CD8-positive, alpha-beta memory T cell (primary cell): ENCODE results near the gene TENM3. TPM values are rescaled to one million over a fixed set of nuclear protein-coding genes. Genes with fewer than 3 reads are reported as not detected.

ENCODE experiments used
- CTCF ChIA-PET: fragments of 350-600 bp; sonication (Branson Sonifier 250); formaldehyde crosslinking; loops from one replicate; lab custom pipeline; 2021; ENCODE audit warnings: antibody characterized with exemption; lab: Charles Lee
- POLR2A ChIA-PET: fragments of 350-600 bp; sonication (Branson Sonifier 250); formaldehyde crosslinking; loops from one replicate; lab custom pipeline; 2021; ENCODE audit warnings: antibody characterized with exemption; lab: Charles Lee
- DNase-seq, 5 donors: peaks; one replicate each; pipeline versions ENCODE4 v3.0.0 to v3.0.0-alpha.2; 2020 to 2022; ENCODE audit warnings: mixed read lengths in 1 of 5
- H3K27ac ChIP-seq: one replicate; pipeline ENCODE4 v1.7.0; 2013; ENCODE audit warnings: low read depth, mild to moderate bottlenecking, low read length, moderate library complexity
- H3K27me3 ChIP-seq: 2 replicates; pipeline ENCODE4 v1.7.0; 2013; ENCODE audit warnings: low read length, mild to moderate bottlenecking; ENCODE audit not compliant: insufficient read depth, poor library complexity, severe bottlenecking
- H3K36me3 ChIP-seq: 2 replicates; pipeline ENCODE4 v1.7.0; 2013; ENCODE audit warnings: mild to moderate bottlenecking, low read length, moderate library complexity; ENCODE audit not compliant: insufficient read depth
- H3K4me1 ChIP-seq: 2 replicates; pipeline ENCODE4 v1.7.0; 2013; ENCODE audit warnings: mild to moderate bottlenecking, low read length, moderate library complexity; ENCODE audit not compliant: insufficient read depth
- H3K4me3 ChIP-seq: 2 replicates; pipeline ENCODE4 v1.7.0; 2013; ENCODE audit warnings: mild to moderate bottlenecking, low read length
- H3K9me3 ChIP-seq: 2 replicates; pipeline ENCODE4 v1.7.0; 2013; ENCODE audit warnings: mild to moderate bottlenecking, low read length
- H3K27ac Mint-ChIP-seq, 8 donors: one replicate each; pipeline ENCODE4 v1.8.0; 2020 to 2021; ENCODE audit warnings: mixed read lengths in 8 of 8, mild to moderate bottlenecking in 6 of 8, inconsistent platforms in 3 of 8, moderate library complexity in 3 of 8
- H3K27me3 Mint-ChIP-seq, 2 donors: one replicate each; pipeline ENCODE4 v1.8.0; 2020 to 2021; ENCODE audit warnings: mixed read lengths in 2 of 2, mild to moderate bottlenecking in 1 of 2, moderate library complexity in 1 of 2
- H3K36me3 Mint-ChIP-seq, 3 donors: one replicate each; pipeline ENCODE4 v1.8.0; 2020 to 2021; ENCODE audit warnings: mixed read lengths in 3 of 3, inconsistent platforms in 1 of 3, mild to moderate bottlenecking in 1 of 3
- H3K4me1 Mint-ChIP-seq, 3 donors: one replicate each; pipeline ENCODE4 v1.8.0; 2020 to 2021; ENCODE audit warnings: mixed read lengths in 3 of 3, inconsistent platforms in 1 of 3, mild to moderate bottlenecking in 1 of 3
- H3K4me3 Mint-ChIP-seq, 7 donors: one replicate each; pipeline ENCODE4 v1.8.0; 2020 to 2021; ENCODE audit warnings: mixed read lengths in 7 of 7, mild to moderate bottlenecking in 6 of 7, moderate library complexity in 4 of 7, inconsistent platforms in 2 of 7
- H3K9me3 Mint-ChIP-seq, 5 donors: one replicate each; pipeline ENCODE4 v1.8.0; 2020 to 2022; ENCODE audit warnings: mixed read lengths in 5 of 5, mild to moderate bottlenecking in 3 of 5, moderate library complexity in 2 of 5, inconsistent platforms in 1 of 5
- polyA plus RNA-seq: library from polyadenylated mRNA; unstranded; fragments of 300-500 nt; fragmentation: Illumina TruSeq; gene quantifications from one replicate; pipeline ENCODE4 v1.2.3, GENCODE V29; 2021
- total RNA-seq, 2 experiments: library from RNA; stranded (reverse); gene quantifications; one replicate each; pipeline ENCODE4 v1.2.3, GENCODE V29; 2021

The TENM3 gene
- total and polyA plus RNA-seq, 3 experiments from 2014 or later: not detected

- H3K4me1 ChIP-seq: no peaks in the 10 kb centered on the region
- no peaks in the 10 kb centered on the region for H3K27me3 ChIP-seq
- H3K27ac Mint-ChIP-seq: no peak overlapping the region
- no peak overlapping the region for H3K27ac ChIP-seq
- H3K36me3 ChIP-seq: no peaks in the 10 kb centered on the region
- no peaks in the 10 kb centered on the region for H3K36me3 Mint-ChIP-seq
- no peak overlapping the region for H3K4me3 ChIP-seq
- H3K4me3 Mint-ChIP-seq: no peak overlapping the region
- no peaks in the 10 kb centered on the region for H3K9me3 Mint-ChIP-seq
- CTCF ChIA-PET: no interaction called here
- H3K9me3 ChIP-seq: no peaks in the 10 kb centered on the region
- POLR2A ChIA-PET: no interaction called here
- no peaks in the 10 kb centered on the region for H3K4me1 Mint-ChIP-seq
- peaks cover 0 to 1% of the 10 kb centered on the region in 2 donors for H3K27me3 Mint-ChIP-seq
- DNase-seq: no peak
Measured at GRCh38 chr4:182746876-182747275, 503.7 kb downstream of the TENM3 start.

DNA sequence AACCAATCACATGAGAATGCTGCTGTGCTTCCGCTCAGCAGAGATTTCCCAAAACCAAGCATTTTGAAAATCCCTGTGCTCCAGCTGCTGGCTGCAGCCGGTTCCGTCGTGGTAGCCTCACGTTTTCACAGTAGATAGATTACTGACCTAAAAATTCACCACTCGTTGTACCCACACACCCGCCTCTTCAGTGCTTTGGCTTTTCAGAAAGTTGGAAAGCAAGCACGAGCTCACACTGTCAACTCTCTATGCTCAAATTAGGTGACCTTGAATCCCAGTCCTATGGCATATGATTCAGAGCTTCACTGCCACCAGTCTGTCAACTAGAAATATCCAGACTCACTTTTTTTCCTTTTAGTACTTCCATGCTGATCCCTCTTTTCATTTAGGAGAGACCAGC is 505.1 kb downstream of the TENM3 start:
- DNase-seq: no peak
- H3K27ac ChIP-seq: no peak overlapping the region
- no peaks in the 10 kb centered on the region for H3K9me3 Mint-ChIP-seq
- H3K4me3 ChIP-seq: no peak overlapping the region
- no peaks in the 10 kb centered on the region for H3K36me3 Mint-ChIP-seq
- ChIA-PET CTCF (no interaction called here), POLR2A (no interaction called here)
- H3K27me3 ChIP-seq: no peaks in the 10 kb centered on the region
- no peaks in the 10 kb centered on the region for H3K4me1 Mint-ChIP-seq
- peaks cover 0 to 1% of the 10 kb centered on the region in 2 donors for H3K27me3 Mint-ChIP-seq
- no peak overlapping the region for H3K4me3 Mint-ChIP-seq
- H3K27ac Mint-ChIP-seq: no peak overlapping the region
- no peaks in the 10 kb centered on the region for H3K36me3 ChIP-seq
- no peaks in the 10 kb centered on the region for H3K4me1 ChIP-seq
- no peaks in the 10 kb centered on the region for H3K9me3 ChIP-seq

- ChIA-PET POLR2A (no interaction called here), CTCF (no interaction called here)
- Mint-ChIP-seq H3K9me3 (no peaks in the 10 kb centered on the region), H3K4me3 (no peak overlapping the region), H3K36me3 (no peaks in the 10 kb centered on the region), H3K27me3 (peaks cover 0 to 1% of the 10 kb centered on the region in 2 donors), H3K27ac (no peak overlapping the region), H3K4me1 (no peaks in the 10 kb centered on the region)
- no peaks in the 10 kb centered on the region for H3K9me3 ChIP-seq
- H3K36me3 ChIP-seq: no peaks in the 10 kb centered on the region
- no peak overlapping the region for H3K27ac ChIP-seq
- H3K4me1 ChIP-seq: no peaks in the 10 kb centered on the region
- no peak for DNase-seq
- H3K27me3 ChIP-seq: no peaks in the 10 kb centered on the region
- no peak overlapping the region for H3K4me3 ChIP-seq
Measured at GRCh38 chr4:182748949-182749348, 505.7 kb downstream of the TENM3 start.

DNA sequence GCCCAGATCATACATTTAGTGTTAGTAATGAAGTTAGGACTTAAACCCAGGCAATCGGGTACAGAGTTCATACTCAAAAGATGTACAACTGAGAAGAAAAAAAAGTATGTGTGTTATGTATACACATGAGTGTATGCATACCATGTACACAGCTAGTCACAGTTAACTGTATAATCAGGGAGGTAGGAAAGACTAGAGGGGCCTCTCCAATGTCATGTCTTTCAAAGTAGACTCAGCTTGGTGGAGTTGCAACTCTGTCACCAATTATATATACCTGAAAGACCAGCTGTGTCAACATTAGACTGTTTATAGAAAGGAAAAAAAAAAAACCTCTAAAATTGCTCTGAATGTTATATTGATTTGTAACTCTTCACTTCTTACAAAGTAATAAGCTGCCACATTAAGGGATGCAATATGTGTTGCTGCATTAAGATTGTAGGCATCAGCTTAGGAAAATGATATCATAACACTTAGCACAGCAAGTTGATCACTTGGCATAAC is 506.5 kb downstream of the TENM3 start:
- ChIA-PET CTCF (no interaction called here), POLR2A (no interaction called here)
- Histone ChIP-seq H3K4me3 (no peak overlapping the region), H3K27ac (no peak overlapping the region), H3K36me3 (no peaks in the 10 kb centered on the region), H3K9me3 (no peaks in the 10 kb centered on the region), H3K27me3 (no peaks in the 10 kb centered on the region), H3K4me1 (no peaks in the 10 kb centered on the region)
- Mint-ChIP-seq H3K36me3 (no peaks in the 10 kb centered on the region), H3K9me3 (no peaks in the 10 kb centered on the region), H3K27me3 (peaks cover 0 to 1% of the 10 kb centered on the region in 2 donors), H3K4me3 (no peak overlapping the region), H3K4me1 (no peaks in the 10 kb centered on the region), H3K27ac (no peak overlapping the region)
- DNase-seq: no peak

GRCh38 chr4:182752158-182752910 is 509.1 kb downstream of the TENM3 start:
- H3K4me3 ChIP-seq: no peak overlapping the region
- ChIA-PET POLR2A (no interaction called here), CTCF (no interaction called here)
- no peaks in the 10 kb centered on the region for H3K27me3 ChIP-seq
- DNase-seq: no peak
- H3K27ac Mint-ChIP-seq: no peak overlapping the region
- no peaks in the 10 kb centered on the region for H3K4me1 Mint-ChIP-seq
- no peaks in the 10 kb centered on the region for H3K36me3 ChIP-seq
- H3K9me3 Mint-ChIP-seq: no peaks in the 10 kb centered on the region
- H3K27me3 Mint-ChIP-seq: peaks cover 0 to 1% of the 10 kb centered on the region in 2 donors
- no peaks in the 10 kb centered on the region for H3K9me3 ChIP-seq
- H3K36me3 Mint-ChIP-seq: no peaks in the 10 kb centered on the region
- no peak overlapping the region for H3K4me3 Mint-ChIP-seq
- no peak overlapping the region for H3K27ac ChIP-seq
- no peaks in the 10 kb centered on the region for H3K4me1 ChIP-seq

DNA sequence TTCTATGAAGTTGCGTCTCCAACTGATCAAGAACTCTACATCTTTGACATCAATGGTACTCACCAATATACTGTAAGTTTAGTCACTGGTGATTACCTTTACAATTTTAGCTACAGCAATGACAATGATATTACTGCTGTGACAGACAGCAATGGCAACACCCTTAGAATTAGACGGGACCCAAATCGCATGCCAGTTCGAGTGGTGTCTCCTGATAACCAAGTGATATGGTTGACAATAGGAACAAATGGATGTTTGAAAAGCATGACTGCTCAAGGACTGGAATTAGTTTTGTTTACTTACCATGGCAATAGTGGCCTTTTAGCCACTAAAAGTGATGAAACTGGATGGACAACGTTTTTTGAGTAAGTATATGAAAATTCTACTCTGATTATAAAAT is 511.7 kb downstream of the TENM3 start:
- Histone ChIP-seq H3K36me3 (no peaks in the 10 kb centered on the region), H3K27ac (no peak overlapping the region), H3K9me3 (no peaks in the 10 kb centered on the region), H3K27me3 (no peaks in the 10 kb centered on the region), H3K4me1 (no peaks in the 10 kb centered on the region), H3K4me3 (no peak overlapping the region)
- H3K27me3 Mint-ChIP-seq: peaks cover 1 to 4% of the 10 kb centered on the region in 2 donors
- ChIA-PET POLR2A (no interaction called here), CTCF (no interaction called here)
- no peak overlapping the region for H3K4me3 Mint-ChIP-seq
- no peaks in the 10 kb centered on the region for H3K4me1 Mint-ChIP-seq
- H3K9me3 Mint-ChIP-seq: no peaks in the 10 kb centered on the region
- DNase-seq: no peak
- H3K27ac Mint-ChIP-seq: no peak overlapping the region
- H3K36me3 Mint-ChIP-seq: no peaks in the 10 kb centered on the region

DNA sequence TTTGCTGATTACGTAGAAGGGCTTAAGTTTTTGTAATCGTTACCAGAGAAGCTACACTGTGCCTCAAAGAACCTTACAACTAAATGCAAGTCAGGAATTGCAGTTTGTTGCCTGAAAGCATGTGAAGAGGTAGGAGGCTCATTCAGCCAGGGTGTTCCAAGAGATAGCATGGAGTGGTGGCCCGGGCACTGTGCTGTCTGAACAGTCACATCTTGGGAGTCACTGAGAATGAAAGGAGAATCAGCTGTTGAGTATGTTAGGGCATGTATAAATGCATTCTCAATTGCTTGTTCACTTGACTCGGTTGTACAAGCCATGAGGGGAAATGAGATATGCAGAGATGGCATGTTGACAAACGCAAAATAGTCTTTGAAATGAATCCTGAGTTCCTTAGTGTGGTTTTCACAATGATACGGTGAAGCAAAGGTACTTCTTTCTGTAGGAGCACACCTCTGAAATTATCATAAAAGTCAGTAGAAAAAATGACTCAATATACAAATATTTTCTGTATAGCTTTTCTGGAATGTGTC is 513.0 kb downstream of the TENM3 start:
- H3K36me3 ChIP-seq: no peaks in the 10 kb centered on the region
- ChIA-PET POLR2A (no interaction called here), CTCF (no interaction called here)
- H3K27me3 ChIP-seq: no peaks in the 10 kb centered on the region
- H3K9me3 ChIP-seq: no peaks in the 10 kb centered on the region
- no peaks in the 10 kb centered on the region for H3K4me1 ChIP-seq
- no peak overlapping the region for H3K4me3 ChIP-seq
- Mint-ChIP-seq H3K27ac (no peak overlapping the region), H3K27me3 (peaks cover 0 to 5% of the 10 kb centered on the region in 2 donors), H3K9me3 (no peaks in the 10 kb centered on the region), H3K36me3 (no peaks in the 10 kb centered on the region), H3K4me3 (no peak overlapping the region), H3K4me1 (no peaks in the 10 kb centered on the region)
- DNase-seq: no peak
- no peak overlapping the region for H3K27ac ChIP-seq

GRCh38 chr4:182758273-182758672 is 515.1 kb downstream of the TENM3 start:
- H3K27me3 Mint-ChIP-seq: peaks cover 0 to 5% of the 10 kb centered on the region in 2 donors
- POLR2A ChIA-PET: no interaction called here
- H3K4me3 ChIP-seq: no peak overlapping the region

More at GRCh38 chr4:182758273-182758672, 515.1 kb downstream of the TENM3 start:
- Mint-ChIP-seq H3K4me3 (no peak overlapping the region), H3K4me1 (no peaks in the 10 kb centered on the region), H3K9me3 (no peaks in the 10 kb centered on the region), H3K27ac (no peak overlapping the region), H3K36me3 (no peaks in the 10 kb centered on the region)
- H3K4me1 ChIP-seq: no peaks in the 10 kb centered on the region
- no peaks in the 10 kb centered on the region for H3K27me3 ChIP-seq
- no peaks in the 10 kb centered on the region for H3K9me3 ChIP-seq
- no peak overlapping the region for H3K27ac ChIP-seq
- no peak for DNase-seq
- H3K36me3 ChIP-seq: no peaks in the 10 kb centered on the region
- CTCF ChIA-PET: no interaction called here
